GM19438 (cell line): Measurements from ENCODE around the gene TAF6L.
"Not testable (repeated sequence)": the region's sequence is repeated elsewhere in the genome, so short reads cannot be mapped to it uniquely, and the experiment has no call there.

Source experiments
- ATAC-seq: cut with Tn5 transposase; IDR thresholded peaks from one replicate; pipeline ENCODE4 v1.9.1; 2021; ENCODE audit warnings: low read depth; ENCODE audit not compliant: unreplicated experiment

The TAF6L gene

DNA sequence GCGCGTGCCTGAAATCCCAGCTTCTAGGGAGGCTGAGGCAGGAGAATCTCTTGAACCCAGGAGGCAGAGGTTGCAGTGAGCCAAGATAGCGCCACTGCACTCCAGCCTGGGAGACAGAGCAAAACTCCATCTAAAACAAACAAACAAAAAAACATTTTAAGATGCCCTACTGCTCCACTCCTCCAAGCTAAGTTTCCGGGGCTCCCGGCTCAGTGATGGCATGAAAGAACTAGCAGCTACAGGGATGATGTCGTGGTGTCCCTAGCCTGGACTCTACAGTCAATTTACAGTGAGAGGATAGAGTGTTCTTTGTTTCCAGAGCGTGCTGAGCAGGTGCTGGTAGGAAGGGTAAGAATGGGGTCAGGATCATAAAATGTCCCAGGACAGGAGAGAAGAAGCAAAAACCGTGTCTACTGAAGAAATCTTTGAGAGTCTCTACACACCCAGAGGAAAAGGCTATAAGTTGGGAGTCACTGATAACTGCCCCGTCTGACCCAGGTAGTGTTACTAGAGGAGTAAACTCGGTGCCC lies 16.0 kb upstream of the TAF6L start:
- no peak for ATAC-seq

DNA sequence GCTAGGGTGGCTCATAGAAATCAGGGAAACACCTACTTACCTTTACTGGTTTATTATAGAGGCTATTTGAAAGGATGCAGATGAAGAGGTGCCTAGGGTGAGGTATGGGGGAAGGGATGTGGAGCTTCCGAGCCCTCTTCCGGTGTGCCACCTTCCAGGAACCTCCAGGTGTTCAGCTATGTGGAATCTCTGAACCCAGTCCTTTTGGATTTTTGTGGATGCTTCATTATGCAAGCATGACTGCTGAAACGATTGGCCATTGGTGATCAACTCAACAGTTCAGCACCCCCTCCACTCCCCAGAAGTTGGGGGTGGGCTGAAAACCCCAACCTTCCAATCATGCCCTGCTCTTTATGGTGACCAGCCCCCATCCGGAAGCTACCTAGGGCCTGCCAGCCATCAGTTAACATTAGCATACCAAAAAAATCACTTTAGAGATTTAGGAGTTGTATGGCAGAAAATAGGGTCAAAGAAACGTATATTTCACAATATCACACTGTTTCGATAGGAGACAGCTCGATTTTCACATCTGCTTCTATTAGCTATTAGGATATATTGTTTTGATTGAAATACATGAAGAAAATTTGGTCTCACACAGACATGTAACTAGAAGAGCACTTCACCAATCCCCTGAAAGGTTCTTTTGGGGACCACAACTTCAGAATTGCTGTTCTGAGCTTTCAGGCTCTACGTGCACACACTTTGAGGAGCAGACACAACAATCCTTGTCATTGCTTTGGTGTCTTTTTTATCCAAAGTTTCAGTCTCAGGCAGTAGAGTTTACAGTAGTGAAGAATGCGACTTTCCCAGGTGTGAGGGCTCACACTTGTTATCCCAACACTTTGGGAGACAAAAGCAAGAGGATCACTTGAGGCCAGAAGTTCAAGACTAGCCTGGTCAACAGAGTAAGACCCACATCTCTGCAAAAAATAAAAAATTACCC lies 13.1 kb upstream of the TAF6L start:
- no peak for ATAC-seq

DNA sequence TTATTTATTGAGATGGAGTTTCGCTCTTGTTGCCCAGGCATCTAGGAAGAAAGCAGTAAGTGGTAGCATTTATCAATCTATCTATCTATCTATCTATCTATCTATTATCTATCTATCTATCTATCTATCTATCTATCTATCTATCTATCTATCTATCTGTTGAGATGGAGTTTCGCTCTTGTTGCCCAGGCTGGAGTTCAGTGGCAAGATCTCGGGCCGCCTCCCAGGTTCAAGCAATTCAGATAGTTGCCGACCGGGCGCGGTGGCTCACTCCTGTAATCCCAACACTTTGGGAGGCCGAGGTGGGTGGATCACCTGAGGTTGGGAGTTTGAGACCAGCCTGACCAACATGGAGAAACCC lies 10.3 kb upstream of the TAF6L start:
- not testable (repeated sequence) for ATAC-seq

DNA sequence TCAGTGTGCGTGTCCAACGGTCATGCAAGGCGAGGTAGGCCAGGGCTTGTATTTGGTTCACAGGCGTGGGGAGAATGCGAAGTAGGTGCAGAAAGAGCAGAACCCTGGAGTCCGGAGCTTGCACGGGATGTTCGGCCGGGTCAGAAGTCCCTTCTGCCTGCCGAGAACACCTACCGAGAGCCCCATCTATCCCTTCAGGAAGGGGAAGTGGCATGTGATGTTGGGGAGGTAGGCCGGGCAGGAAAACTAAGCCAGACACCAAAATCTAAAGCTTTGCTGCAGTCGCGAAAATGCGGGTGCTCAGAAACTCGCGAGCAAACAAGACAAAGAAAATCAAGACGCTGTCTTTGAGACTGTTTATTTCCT lies 435 bp upstream of the TAF6L start:
- no peak for ATAC-seq

DNA sequence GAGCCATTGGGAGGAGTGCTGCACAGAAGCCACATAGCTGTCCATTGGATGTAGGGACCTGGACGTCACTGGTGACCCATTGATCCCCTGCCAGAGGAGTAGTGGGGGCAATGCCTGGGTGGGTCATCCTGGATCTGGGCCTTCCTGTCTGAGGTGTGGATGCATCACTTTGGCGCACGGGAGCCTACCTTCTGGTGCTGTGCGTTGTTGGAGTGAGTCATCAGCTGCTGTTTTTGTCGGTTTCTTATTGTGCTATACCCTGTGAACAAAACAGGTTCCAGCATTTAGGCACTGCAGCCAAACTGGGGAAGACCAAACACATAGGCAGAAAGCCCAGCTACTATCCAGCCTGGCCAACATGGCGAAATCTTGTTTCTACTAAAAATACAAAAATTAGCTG lies 3.2 kb downstream of the TAF6L start:
- ATAC-seq = no peak

DNA sequence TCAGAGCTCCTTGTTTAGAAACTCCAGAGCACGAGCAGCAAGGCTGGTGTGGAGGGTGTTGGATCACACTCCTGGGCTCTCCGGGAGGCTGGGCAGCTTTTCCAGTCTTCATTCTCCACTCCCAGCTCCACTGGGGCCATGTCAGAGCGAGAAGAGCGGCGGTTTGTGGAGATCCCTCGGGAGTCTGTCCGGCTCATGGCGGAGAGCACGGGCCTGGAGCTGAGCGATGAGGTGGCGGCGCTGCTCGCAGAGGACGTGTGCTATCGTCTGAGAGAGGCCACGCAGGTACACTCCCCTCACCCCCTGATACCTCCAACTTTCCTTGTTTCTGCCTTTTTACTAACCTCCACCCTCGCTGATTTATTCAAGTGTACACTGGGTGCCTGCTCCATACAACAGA lies 4.5 kb downstream of the TAF6L start:
- no peak for ATAC-seq

DNA sequence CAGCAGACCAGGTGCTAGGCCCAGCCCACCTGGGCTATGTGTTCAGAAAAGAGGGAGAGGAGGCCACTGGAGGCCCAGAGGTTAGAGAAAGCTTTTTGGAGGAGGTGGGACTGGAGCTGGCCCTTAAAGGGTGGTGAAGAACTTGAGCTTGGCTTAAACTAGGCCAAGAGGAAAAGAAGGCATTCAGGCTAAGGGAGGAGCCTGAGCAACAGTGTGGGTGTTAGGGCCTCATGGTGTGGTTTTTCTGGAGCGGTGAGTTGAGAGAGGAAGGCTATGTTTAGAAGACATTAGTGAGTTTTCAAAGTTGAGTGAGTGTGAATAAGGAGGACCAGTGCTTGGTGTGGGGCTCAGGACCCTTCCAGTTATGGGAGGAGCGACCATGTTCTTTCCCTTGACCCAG lies 6.2 kb downstream of the TAF6L start:
- no peak for ATAC-seq

DNA sequence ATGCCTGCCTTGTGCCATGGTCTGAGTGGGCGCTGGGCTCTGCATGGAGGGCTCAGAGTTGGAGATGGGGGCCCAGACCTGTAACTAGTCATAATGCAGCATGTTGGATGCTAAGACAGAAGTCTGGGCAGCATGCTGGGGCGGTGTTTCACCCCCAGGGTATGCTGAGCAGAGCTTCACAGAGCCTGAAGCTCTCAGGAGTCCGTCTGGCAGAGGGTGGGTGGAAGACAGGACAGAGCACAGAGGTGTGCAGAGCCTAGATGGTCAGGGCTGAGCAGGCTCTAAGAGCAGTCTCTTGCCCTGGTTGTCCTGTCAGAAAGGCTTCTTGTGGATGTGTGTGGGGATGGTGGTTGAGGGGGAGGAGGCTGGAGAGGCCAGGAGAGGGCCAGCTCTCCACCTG lies 7.2 kb downstream of the TAF6L start:
- no peak for ATAC-seq

DNA sequence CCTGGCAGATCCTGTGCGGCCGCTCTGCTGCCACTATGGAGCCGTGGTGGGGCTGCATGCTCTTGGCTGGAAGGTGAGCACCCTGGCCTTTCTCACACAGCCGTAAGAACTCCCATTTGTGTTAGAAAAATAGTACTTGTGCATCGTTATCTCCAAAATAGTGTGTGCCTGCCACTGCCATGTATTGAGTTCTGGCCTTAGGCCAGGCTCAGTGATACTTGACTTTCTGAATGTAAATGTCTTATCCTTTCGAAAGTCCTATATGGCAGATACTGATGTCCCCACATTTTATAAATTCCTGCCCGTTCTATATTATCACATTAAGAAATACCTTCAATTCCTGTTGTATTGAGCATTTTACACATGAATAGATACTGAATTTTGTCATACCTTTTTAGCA lies 11.6 kb downstream of the TAF6L start:
- ATAC-seq = no peak

DNA sequence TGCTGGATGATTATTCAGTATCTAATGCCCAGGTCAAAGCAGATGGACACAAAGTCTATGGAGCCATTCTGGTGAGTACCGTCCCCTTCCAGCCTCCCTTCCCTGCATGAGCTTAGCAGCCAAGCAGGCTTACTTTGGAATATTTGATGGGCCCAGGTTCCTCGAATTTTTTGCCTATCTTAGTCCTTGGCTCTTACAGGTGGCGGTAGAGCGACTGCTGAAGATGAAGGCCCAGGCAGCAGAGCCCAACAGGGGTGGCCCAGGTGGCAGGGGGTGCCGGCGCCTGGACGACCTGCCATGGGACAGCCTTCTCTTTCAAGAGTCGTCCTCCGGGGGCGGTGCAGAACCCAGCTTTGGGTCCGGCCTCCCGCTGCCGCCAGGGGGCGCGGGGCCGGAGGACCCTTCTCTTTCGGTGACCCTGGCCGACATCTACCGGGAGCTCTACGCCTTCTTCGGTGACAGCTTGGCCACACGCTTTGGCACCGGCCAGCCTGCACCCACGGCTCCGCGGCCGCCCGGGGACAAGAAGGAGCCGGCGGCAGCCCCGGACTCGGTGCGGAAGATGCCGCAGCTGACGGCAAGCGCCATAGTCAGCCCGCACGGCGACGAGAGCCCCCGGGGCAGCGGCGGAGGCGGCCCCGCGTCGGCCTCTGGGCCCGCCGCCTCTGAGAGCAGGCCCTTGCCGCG lies 15.3 kb downstream of the TAF6L start:
- ATAC-seq = no peak

DNA sequence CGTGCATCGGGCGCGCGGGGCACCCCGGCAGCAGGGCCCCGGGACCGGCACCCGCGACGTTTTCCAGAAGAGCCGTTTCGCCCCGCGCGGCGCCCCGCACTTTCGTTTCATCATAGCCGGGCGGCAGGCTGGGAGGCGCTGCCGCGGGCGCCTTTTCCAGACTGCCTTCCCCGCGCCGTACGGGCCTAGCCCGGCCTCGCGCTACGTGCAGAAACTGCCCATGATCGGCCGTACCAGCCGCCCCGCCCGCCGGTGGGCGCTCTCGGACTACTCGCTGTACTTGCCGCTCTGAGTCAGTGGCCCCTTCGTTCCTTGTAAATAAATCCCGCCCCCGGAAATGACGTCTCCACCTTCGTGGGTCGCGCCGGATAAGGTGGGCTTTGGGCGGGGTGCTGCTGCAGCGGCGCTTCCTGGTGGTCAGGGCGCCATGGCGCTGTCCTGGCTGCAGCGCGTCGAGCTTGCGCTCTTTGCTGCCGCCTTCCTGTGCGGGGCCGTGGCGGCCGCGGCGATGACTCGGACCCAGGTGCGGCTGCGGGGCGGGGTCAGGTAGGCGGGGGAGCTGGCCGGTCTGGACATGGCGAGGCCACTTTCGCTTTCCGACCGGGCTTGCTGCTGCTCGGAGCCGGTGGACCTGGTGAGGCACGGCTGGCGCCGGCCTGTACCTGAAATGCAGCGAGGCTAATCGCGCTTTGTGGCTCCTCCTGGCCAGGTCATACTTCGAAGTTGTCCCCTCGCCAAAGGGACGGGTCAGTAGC lies 16.0 kb downstream of the TAF6L start, which contains the start of gene TMEM179B:
Gene TMEM179B, plus strand, starts transcription at position 398 of the 755 bp plus-strand sequence. Its CDS starts 30 bp downstream, at position 428.
- ATAC-seq = peak; percentile 73

DNA sequence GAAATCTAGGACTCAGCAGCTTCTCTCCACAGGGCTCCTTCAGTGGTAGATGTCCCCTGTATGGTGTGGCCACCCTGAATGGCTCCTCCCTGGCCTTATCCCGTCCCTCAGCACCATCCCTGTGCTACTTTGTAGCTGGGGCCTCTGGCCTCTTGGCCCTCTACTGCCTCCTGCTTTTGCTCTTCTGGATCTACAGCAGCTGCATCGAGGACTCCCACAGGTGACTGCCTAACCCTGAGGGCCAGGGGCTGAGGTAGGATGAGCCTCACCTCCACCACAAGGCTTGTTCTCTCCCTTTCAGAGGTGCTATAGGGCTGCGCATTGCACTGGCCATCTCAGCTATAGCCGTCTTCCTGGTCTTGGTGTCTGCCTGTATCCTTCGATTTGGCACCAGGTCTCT lies 17.8 kb downstream of the TAF6L start:
- no peak for ATAC-seq

DNA sequence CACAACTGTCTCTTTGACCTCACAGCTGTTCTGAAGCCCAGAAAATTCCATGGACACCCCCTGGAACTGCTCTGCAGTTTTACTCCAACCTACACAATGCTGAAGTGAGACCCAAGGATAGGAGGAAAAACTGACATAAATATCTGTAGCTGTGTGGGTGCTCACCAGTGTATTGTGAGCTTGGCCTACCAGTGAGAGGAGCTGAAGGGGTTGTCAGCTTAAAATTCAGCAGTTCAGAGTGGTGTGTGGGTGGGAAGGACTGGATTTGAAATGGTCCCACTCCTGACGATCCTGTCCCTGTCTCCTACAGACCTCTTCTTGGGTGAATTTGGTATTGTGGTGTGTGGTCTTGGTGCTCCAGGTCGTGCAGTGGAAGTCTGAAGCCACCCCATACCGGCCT lies 18.4 kb downstream of the TAF6L start:
- ATAC-seq = no peak

DNA sequence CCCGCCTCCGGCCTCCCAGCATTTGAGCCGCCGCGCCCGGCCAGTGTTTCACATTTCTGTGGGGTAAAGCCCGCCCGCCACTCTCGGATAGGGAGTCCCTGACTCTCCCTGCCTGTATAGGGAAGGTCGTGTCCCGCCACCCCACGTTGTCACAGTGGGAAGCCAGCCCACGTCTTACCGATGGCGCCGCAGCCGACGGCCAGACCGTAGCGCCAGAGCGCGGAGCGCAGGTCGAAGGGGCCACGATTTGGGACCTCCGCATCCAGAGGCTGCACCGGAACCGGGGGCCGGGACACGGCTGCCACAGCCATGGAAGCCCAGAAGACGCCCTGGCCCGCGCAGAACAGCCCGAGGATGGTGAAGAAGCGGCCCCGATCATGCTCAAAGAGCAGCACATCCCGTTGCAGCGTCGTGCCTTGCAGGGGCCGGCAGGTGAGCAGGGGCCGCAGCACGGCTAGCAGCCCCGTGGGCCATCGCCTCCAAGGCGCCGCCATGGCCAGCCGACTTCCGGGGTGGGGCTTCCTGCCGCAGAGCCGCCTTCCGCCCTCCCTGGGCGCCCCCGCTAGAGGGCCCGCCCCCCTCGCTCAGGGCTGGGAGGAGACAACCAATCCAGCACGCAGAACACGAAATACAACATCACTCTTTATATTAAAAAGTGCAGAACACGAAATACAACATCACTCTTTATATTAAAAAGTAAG lies 20.5 kb downstream of the TAF6L start, which contains the start of gene TMEM223:
Gene TMEM223, minus strand, starts transcription at position 506 of the 701 bp plus-strand sequence. Its CDS starts 12 bp downstream, at position 494.
- peak; percentile 57 for ATAC-seq

DNA sequence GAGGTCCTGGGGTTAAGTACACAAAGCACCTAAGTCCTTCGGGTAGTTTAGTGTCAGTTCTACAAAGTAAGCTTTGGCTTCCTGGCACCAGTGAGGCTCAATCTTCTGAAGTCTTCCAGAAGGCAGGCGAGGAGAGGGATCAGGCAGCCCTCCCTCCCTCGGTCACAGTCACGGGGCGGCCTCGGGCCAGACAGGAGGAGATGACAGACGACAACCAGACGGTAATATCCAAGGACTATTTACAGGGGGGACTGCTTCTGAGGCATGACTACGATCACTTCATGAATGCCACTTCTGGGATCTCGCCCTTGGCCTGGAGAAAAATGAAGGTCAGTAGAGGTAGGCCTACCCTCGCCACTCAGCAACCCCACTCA lies 21.0 kb downstream of the TAF6L start:
- ATAC-seq = no peak

DNA sequence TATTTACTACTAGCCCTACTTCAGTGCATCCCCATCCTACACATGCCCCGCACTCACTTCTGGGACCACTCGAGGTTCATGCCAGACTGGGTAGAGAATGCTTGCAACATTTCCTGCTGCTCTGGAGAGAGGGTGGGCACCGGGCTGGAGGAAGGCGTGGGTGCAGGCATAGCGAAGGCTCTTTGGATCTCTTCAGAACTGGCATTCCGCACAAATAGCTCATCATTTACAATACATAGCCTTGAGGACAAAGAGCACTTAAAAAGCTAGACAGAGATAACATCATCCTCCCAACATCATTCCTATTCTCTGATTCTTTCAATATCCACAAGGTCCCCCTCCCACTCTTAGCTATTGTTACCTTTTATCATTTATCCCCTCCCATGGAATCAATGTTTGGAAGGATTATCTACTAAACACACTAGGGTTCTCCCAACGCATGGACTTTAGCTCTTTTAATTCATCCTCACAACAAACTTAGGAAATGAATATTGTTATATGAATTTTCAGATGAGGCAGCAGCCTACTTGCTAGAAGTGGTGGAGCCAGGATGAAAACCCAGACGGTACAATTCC lies 23.1 kb downstream of the TAF6L start:
- ATAC-seq = no peak

DNA sequence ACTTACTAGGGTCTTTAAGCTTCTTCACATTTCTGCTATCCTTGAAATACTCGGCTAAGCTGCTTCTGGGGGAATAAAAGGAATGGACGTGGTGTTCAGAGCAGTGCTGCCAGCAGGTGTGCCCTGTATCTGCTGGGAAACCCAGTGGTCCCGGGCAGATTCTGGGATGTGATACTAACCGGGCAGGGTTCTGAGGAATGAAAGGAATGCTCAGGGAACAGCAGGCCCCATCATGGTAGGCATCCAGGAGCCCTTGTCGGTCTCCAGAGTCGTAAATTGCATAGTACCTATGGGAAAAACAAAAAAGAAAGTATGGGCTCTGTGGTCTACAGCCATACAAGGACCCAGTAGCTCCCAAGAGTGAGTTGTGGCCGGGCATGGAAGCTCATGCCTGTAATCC lies 25.1 kb downstream of the TAF6L start:
- ATAC-seq = no peak

DNA sequence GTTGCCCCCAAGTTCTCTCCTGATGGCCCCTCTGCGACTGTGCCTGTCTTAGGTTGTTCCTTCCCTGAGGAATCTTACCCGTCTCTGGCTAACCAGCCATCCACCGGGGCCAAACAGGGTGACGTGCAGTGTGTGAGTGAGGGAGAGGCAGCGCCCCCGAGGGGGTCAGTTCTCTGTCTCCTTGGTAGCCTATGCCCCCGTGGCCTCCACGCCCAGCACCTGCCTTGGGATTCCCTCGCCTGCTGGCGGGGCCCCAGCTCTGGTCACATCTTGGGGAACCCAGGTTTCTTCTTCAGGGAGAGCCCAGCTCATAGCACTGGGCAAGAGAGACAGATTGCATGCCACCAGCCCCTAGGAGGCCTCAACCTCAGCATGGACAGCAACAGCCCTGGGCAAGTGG lies 28.3 kb downstream of the TAF6L start:
- no peak for ATAC-seq

DNA sequence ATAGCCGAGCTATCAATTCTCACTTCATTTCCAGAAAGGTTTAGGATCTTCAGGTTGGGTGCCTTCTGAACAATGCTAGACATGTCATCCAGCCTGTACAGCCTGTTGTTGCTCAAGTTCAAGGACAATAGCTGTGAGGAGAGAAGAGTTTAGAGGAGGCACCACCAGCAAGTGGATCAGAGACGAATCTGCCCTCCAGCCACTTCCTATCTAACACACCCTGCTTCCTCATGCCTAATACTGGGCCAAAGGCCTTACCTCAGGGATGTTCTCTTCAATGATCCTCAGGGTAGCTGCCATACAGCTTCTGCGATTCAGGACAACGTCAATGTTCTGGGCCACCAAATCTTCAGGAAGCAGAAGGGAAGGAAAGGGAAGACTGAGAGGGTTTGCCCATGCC lies 29.9 kb downstream of the TAF6L start:
- no peak for ATAC-seq
